HCT116 (cell line): Measurements from ENCODE around the gene RAX. TPM values are rescaled to one million over a fixed set of nuclear protein-coding genes. Genes with fewer than 3 reads are reported as not detected.

Experiments
- ATAC-seq: fragments of 200-7000 bp; cut with Tn5 transposase; 2 replicates; pipeline ENCODE4 v1.9.1; 2020; ENCODE audit warnings: mild to moderate bottlenecking, moderate library complexity
- BruUV-seq: library from RNA; stranded (reverse); fragments of 400-500 nt; replicated peaks from 2 replicates; lab custom pipeline; 2021; lab: Mats Ljungman, UMichigan
- CTCF ChIA-PET: fragments of 300-600 bp; sonication (Branson Sonifier 250); formaldehyde crosslinking; loops from one replicate; lab custom pipeline; 2021; ENCODE audit warnings: antibody characterized with exemption; lab: Charles Lee
- POLR2A ChIA-PET: fragments of 300-600, 350-600 bp; sonication (Branson Sonifier 250); formaldehyde crosslinking; loops from one replicate; lab custom pipeline; 2021; ENCODE audit warnings: antibody characterized with exemption; lab: Charles Lee
- RAD21 ChIA-PET, 2 experiments: fragments of 300-600 bp; sonication (Branson Sonifier 250); formaldehyde crosslinking; loops; one replicate each; lab custom pipeline; 2023; ENCODE audit warnings: low total read pairs in 2 of 2; ENCODE audit not compliant: uncharacterized antibody in 2 of 2, unreplicated experiment in 2 of 2, low non-redundant PET in 1 of 2; lab: Charles Lee
- DNase-seq: peaks from one replicate; pipeline ENCODE4 v3.0.0-alpha.2; 2010; ENCODE audit warnings: low read depth, low spot score
- H2AFZ ChIP-seq: fragments of 200-600 bp; shearing (Covaris generic), sonication (generic); 2 replicates; pipeline ENCODE4 v1.6.1; 2017; ENCODE audit warnings: low read depth, mixed run types, mixed read lengths, antibody characterized with exemption, low read length; ENCODE audit not compliant: poor library complexity, severe bottlenecking
- H3K27ac ChIP-seq: 2 replicates; pipeline ENCODE4 v1.5.1; 2012; ENCODE audit warnings: low read depth, low read length
- H3K27me3 ChIP-seq: fragments of 200-600 bp; sonication (generic); 2 replicates; pipeline ENCODE4 v1.6.1; 2016; ENCODE audit warnings: mixed run types, low read length, mixed read lengths; ENCODE audit not compliant: insufficient read depth
- H3K36me3 ChIP-seq, 2 experiments: fragments of 200-500 bp in 1 of 2; fragments of 200-600 bp in 1 of 2; sonication (Bioruptor generic) in 1 of 2; sonication (generic) in 1 of 2; 2 replicates each; pipeline versions ENCODE4 v1.5.1 to v1.6.1; 2014 to 2016; ENCODE audit warnings: low read length in 2 of 2, inconsistent platforms in 1 of 2, mixed read lengths in 1 of 2, mixed run types in 1 of 2; ENCODE audit not compliant: insufficient read depth in 2 of 2, control insufficient read depth in 1 of 2
- H3K4me1 ChIP-seq, 2 experiments: fragments of 200-600 bp in 1 of 2; sonication (generic) in 1 of 2; 2 replicates each; pipeline versions ENCODE4 v1.5.1 to v1.6.1; 2012 to 2017; ENCODE audit warnings: low read length in 2 of 2, inconsistent platforms in 1 of 2, mild to moderate bottlenecking in 1 of 2, mixed read lengths in 1 of 2, mixed run types in 1 of 2, moderate library complexity in 1 of 2; ENCODE audit not compliant: insufficient read depth in 2 of 2, control insufficient read depth in 1 of 2
- H3K4me2 ChIP-seq: fragments of 200-600 bp; sonication (generic); 2 replicates; pipeline ENCODE4 v1.6.1; 2017; ENCODE audit warnings: mixed run types, low read length, mixed read lengths
- H3K4me3 ChIP-seq, 2 experiments: fragments of 200-600 bp in 1 of 2; sonication (generic) in 1 of 2; replicated peaks in 1 of 2; 2 replicates each; pipeline ENCODE4 v1.5.1; 2011 to 2016; ENCODE audit warnings: low read length in 2 of 2, control low read depth in 1 of 2, low read depth in 1 of 2, mild to moderate bottlenecking in 1 of 2, mixed read lengths in 1 of 2, mixed run types in 1 of 2
- H3K79me2 ChIP-seq: fragments of 200-600 bp; sonication (generic); 2 replicates; pipeline ENCODE4 v1.6.1; 2017; ENCODE audit warnings: mild to moderate bottlenecking, mixed run types, low read length, moderate library complexity, mixed read lengths; ENCODE audit not compliant: insufficient read depth
- H3K9ac ChIP-seq: fragments of 200-600 bp; sonication (generic); 2 replicates; pipeline ENCODE4 v1.6.1; 2016; ENCODE audit warnings: low read length, mixed read lengths
- H3K9me2 ChIP-seq: fragments of 200-600 bp; sonication (generic), shearing (Covaris generic); 2 replicates; pipeline ENCODE4 v1.6.1; 2017; ENCODE audit warnings: mixed run types, mild to moderate bottlenecking, moderate library complexity; ENCODE audit not compliant: insufficient read depth
- H3K9me3 ChIP-seq, 2 experiments: fragments of 200-500 bp in 1 of 2; fragments of 200-600 bp in 1 of 2; sonication (Bioruptor generic) in 1 of 2; sonication (generic) in 1 of 2; 2 replicates each; pipeline ENCODE4 v1.6.1; 2014 to 2017; ENCODE audit warnings: low read length in 2 of 2, mixed read lengths in 2 of 2, inconsistent platforms in 1 of 2, low read depth in 1 of 2, mild to moderate bottlenecking in 1 of 2, mixed run types in 1 of 2, moderate library complexity in 1 of 2; ENCODE audit not compliant: control insufficient read depth in 1 of 2, insufficient read depth in 1 of 2
- H4K20me1 ChIP-seq: fragments of 200-600 bp; sonication (generic), shearing (Covaris generic); 2 replicates; pipeline ENCODE4 v1.6.1; 2017; ENCODE audit warnings: mixed run types, mild to moderate bottlenecking, moderate library complexity; ENCODE audit not compliant: insufficient read depth
- ATF3 ChIP-seq: IDR thresholded peaks from 2 replicates; pipeline ENCODE4 v1.6.1; 2012
- CEBPB ChIP-seq: IDR thresholded peaks from 2 replicates; pipeline ENCODE4 v1.6.1; 2012; ENCODE audit warnings: low read depth
- CTCF ChIP-seq, 3 experiments: fragments of 200-600 bp in 1 of 3; sonication (generic) in 1 of 3; IDR thresholded peaks in 2 of 3; conservative IDR thresholded peaks in 1 of 3; 2 replicates each; pipeline ENCODE4 v1.5.1; 2012 to 2017; ENCODE audit warnings: low read depth in 2 of 3, low read length in 2 of 3, antibody characterized with exemption in 1 of 3, borderline replicate concordance in 1 of 3, control low read depth in 1 of 3, mild to moderate bottlenecking in 1 of 3, mixed read lengths in 1 of 3, mixed run types in 1 of 3, moderate library complexity in 1 of 3; ENCODE audit not compliant: insufficient read depth in 1 of 3
- EGR1 ChIP-seq: IDR thresholded peaks from 2 replicates; pipeline ENCODE4 v1.6.1; 2012; ENCODE audit warnings: low read depth
- ELF1 ChIP-seq: IDR thresholded peaks from 2 replicates; pipeline ENCODE4 v1.6.1; 2012; ENCODE audit warnings: low read depth, borderline replicate concordance
- EZH2 ChIP-seq: fragments of 200-600 bp; sonication (generic); IDR thresholded peaks from 2 replicates; pipeline ENCODE4 v1.6.1; 2017; ENCODE audit warnings: antibody characterized with exemption, mixed run types
- JUND ChIP-seq: IDR thresholded peaks from 2 replicates; pipeline ENCODE4 v1.6.1; 2012
- MAX ChIP-seq: IDR thresholded peaks from 2 replicates; pipeline ENCODE4 v1.6.1; 2012
- POLR2A ChIP-seq: IDR thresholded peaks from 2 replicates; pipeline ENCODE4 v1.7.0; 2011; ENCODE audit warnings: borderline replicate concordance; ENCODE audit not compliant: insufficient read depth, insufficient read length; ENCODE audit errors: extremely low read depth
- POLR2AphosphoS5 ChIP-seq: IDR thresholded peaks from 2 replicates; pipeline ENCODE4 v1.6.1; 2011; ENCODE audit warnings: mild to moderate bottlenecking, low read depth, low read length, moderate library complexity
- REST ChIP-seq: IDR thresholded peaks from 2 replicates; pipeline ENCODE4 v1.6.1; 2012; ENCODE audit warnings: low read depth
- SP1 ChIP-seq: IDR thresholded peaks from 2 replicates; pipeline ENCODE4 v1.6.1; 2012; ENCODE audit warnings: low read depth
- SRF ChIP-seq: IDR thresholded peaks from 2 replicates; pipeline ENCODE4 v1.6.1; 2012; ENCODE audit warnings: low read depth
- YY1 ChIP-seq: IDR thresholded peaks from 2 replicates; pipeline ENCODE4 v1.6.1; 2011; ENCODE audit warnings: low read length, low read depth, moderate library complexity, mild to moderate bottlenecking; ENCODE audit not compliant: insufficient replicate concordance; ENCODE audit errors: extremely low read depth
- intact Hi-C: fragments of 100-400 bp; cut with micrococcal nuclease; formaldehyde crosslinking; loops from 2 replicates; pipeline ENCODE4 v1.10.0; 2022
- total RNA-seq: library from RNA; stranded (reverse); gene quantifications from one replicate; pipeline ENCODE4 v1.2.1, GENCODE V29; 2021; ENCODE audit not compliant: unreplicated experiment

The RAX gene
- total RNA-seq, 1 experiment from 2014 or later = not detected

- TF ChIP-seq REST (no peak), POLR2A (no peak)
Measured at GRCh38 chr18:59228351-59228750, 44.9 kb downstream of the RAX start (continued).

GRCh38 chr18:59222341-59222740, 50.9 kb downstream of the RAX start:
- no peak for ATAC-seq
- H3K79me2 ChIP-seq = no peaks in the 10 kb centered on the region
- H3K27me3 ChIP-seq = peaks cover 66% of the 10 kb centered on the region
- no peaks in the 10 kb centered on the region for H4K20me1 ChIP-seq
- ChIA-PET RAD21 (no interaction called here), POLR2A (no interaction called here), CTCF (no interaction called here)
- H3K36me3 ChIP-seq = no peaks in the 10 kb centered on the region
- no peak overlapping the region for H3K4me3 ChIP-seq
- H3K9me3 ChIP-seq = no peaks in the 10 kb centered on the region
- no peak overlapping the region for H3K4me2 ChIP-seq
- H3K9me2 ChIP-seq = no peaks in the 10 kb centered on the region
- BruUV-seq = no TSS peak
- H2AFZ ChIP-seq = no peak overlapping the region
- no peaks in the 10 kb centered on the region for H3K4me1 ChIP-seq
- H3K27ac ChIP-seq = no peak overlapping the region
- intact Hi-C loops = no loop called here
- no peak for DNase-seq
- H3K9ac ChIP-seq = no peak overlapping the region
- TF ChIP-seq EGR1 (no peak), ELF1 (no peak), CTCF (IDR thresholded peaks at IDR 0.05 in 2 of 3, conservative IDR thresholded peaks at IDR 0.05 in 1 of 3; ENCODE audit: borderline replicate concordance in 1 of 3, insufficient read depth in 1 of 3, low read depth in 2 of 3, low read length in 2 of 3) (no peak), POLR2A (no peak), EZH2 (no peak), YY1 (no peak), ATF3 (no peak), POLR2AphosphoS5 (no peak), JUND (no peak), MAX (no peak), SP1 (no peak), REST (no peak), SRF (no peak), CEBPB (no peak)
